ENCODE measurements around the gene PRSS22.

GRCh38 chr16:2894231-2894630, 36.3 kb upstream of the PRSS22 start:
- TF ChIP-seq EZH2phosphoT487 (conservative IDR thresholded peaks at IDR 0.05; ENCODE audit: low read length) (no peak), CTCF (IDR thresholded peaks at IDR 0.05; ENCODE audit: insufficient read depth, low read length, poor library complexity, severe bottlenecking) (no peak)

All from SU-DHL-6 (cell line).